Measurements from ENCODE around the gene THSD4. TPM values are rescaled to one million over a fixed set of nuclear protein-coding genes. Genes with fewer than 3 reads are reported as not detected.

THSD4 gene
- total and polyA plus RNA-seq, 2 of the 4 experiments (the other 2 are of a cell fraction): 25.5 to 31.1 TPM

- TF ChIP-seq, protein P1, sequence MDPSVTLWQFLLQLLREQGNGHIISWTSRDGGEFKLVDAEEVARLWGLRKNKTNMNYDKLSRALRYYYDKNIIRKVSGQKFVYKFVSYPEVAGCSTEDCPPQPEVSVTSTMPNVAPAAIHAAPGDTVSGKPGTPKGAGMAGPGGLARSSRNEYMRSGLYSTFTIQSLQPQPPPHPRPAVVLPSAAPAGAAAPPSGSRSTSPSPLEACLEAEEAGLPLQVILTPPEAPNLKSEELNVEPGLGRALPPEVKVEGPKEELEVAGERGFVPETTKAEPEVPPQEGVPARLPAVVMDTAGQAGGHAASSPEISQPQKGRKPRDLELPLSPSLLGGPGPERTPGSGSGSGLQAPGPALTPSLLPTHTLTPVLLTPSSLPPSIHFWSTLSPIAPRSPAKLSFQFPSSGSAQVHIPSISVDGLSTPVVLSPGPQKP (IDR thresholded peaks at IDR 0.05; ENCODE audit: borderline replicate concordance, low read depth, low read length): no peak
Measured at GRCh38 chr15:71237456-71238188, 122.4 kb downstream of the THSD4 start (continued).

DNA sequence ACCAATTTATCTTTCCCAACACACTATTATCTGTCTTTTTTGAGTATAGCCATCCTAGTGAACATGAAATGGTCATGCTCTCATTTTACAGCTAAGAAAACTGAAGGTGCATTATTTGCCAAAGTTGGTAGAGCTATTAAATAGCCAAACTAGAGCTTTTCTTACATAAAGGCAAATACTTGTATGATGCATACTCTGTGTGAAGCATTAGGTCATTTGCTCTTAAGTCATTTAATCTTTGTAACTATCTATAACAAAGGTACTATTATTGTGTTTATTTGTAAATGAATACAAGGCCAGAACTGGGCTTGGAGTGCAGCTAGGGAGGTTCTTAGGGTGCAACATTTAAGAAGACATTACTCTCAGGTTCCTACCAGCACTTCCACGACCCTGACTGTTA, 123.7 kb downstream of the THSD4 start:
- POLR2A ChIA-PET (ENCODE audit: unreplicated experiment): no interaction called here
- no CpG with 5 or more reads among the region's 1 CpG for WGBS, 2 experiments (ENCODE audit: extremely low coverage in 2 of 2, insufficient read length in 1 of 2)
- intact Hi-C loops (cut with micrococcal nuclease): no loop called here
- TF ChIP-seq CHD1 (IDR thresholded peaks at IDR 0.05; ENCODE audit: low read depth, low read length) (no peak), CTCF (conservative IDR thresholded peaks at IDR 0.05; ENCODE audit: low read depth, low read length) (no peak), USF2 (IDR thresholded peaks at IDR 0.05; ENCODE audit: low read depth, low read length) (no peak), SMC3 (IDR thresholded peaks at IDR 0.05; ENCODE audit: low read depth, low read length) (no peak), RFX5 (IDR thresholded peaks at IDR 0.05; ENCODE audit: low read depth, low read length) (no peak), MXI1 (IDR thresholded peaks at IDR 0.05; ENCODE audit: borderline replicate concordance, low read depth, low read length) (no peak), BHLHE40 (IDR thresholded peaks at IDR 0.05; ENCODE audit: low read depth, low read length) (no peak), POLR2A (IDR thresholded peaks at IDR 0.05; ENCODE audit: low read depth, low read length) (no peak), MAZ (IDR thresholded peaks at IDR 0.05; ENCODE audit: borderline replicate concordance, low read depth, low read length) (no peak)
- TF ChIP-seq, protein P1 (IDR thresholded peaks at IDR 0.05; ENCODE audit: borderline replicate concordance, low read depth, low read length): no peak

More for the DNA sequence above, 123.7 kb downstream of the THSD4 start:
- no peaks in the 10 kb centered on the region for H4K20me1 ChIP-seq (ENCODE audit: insufficient read depth, low read length)
- peaks cover 13% of the 10 kb centered on the region for H3K4me1 ChIP-seq (ENCODE audit: control insufficient read depth, insufficient read depth, low read length)
- in situ Hi-C loops (cut with MboI; ENCODE audit: low sequenced_read_pairs) (no loop called here), dilution Hi-C loops (cut with HindIII; ENCODE audit: low sequenced_read_pairs, unreplicated experiment) (no loop called here)
- no peak for ATAC-seq (ENCODE audit: low read depth)
- H3K36me3 ChIP-seq (ENCODE audit: control insufficient read depth, insufficient read depth, low read length): peaks cover 14% of the 10 kb centered on the region
- peak overlapping the region; percentile 3; the same call in 1 of the 2 replicates for H3K4ac ChIP-seq (ENCODE audit: low read depth, low read length)
- H3K23ac ChIP-seq (ENCODE audit: low read depth, low read length): no peak overlapping the region
- H3K9me1 ChIP-seq (ENCODE audit: insufficient read depth, low read length): no peaks in the 10 kb centered on the region
- no peak overlapping the region; a peak in 1 of 4 replicates for H4K8ac ChIP-seq (ENCODE audit: low read depth in 2 of 2, low read length in 2 of 2)
- CTCF ChIA-PET: no interaction called here
- no peak overlapping the region for H2BK120ac ChIP-seq (ENCODE audit: low read depth, low read length)
- H3K9me3 ChIP-seq (ENCODE audit: control insufficient read depth, insufficient read depth, low read length): no peaks in the 10 kb centered on the region
- H3K4me3 ChIP-seq (ENCODE audit: insufficient read depth, low read depth, low read length): no peak overlapping the region
- no peak overlapping the region for H2AK5ac ChIP-seq (ENCODE audit: low read depth, low read length)
- peak overlapping the region; percentile 18 for H3K18ac ChIP-seq (ENCODE audit: low read depth, low read length)
- peak overlapping the region; percentile 24; the same call in 1 of the 2 replicates for H3K14ac ChIP-seq (replicated peaks; ENCODE audit: low read depth, low read length)
- H3K27ac ChIP-seq (ENCODE audit: insufficient read depth, low read length): no peak overlapping the region
- H4K91ac ChIP-seq (ENCODE audit: insufficient read depth, low read depth, low read length): no peak overlapping the region
- H2AK9ac ChIP-seq (replicated peaks; ENCODE audit: low read depth, low read length, poor library complexity): no peak overlapping the region
- peaks cover 7 to 9% of the 10 kb centered on the region in 2 experiments; a peak in 3 of 4 replicates for H3K79me1 ChIP-seq (ENCODE audit: low read depth in 1 of 2, low read length in 2 of 2)
- no peak overlapping the region for H3K4me2 ChIP-seq (ENCODE audit: low read depth, low read length)
- no peak overlapping the region for H2BK5ac ChIP-seq (ENCODE audit: low read depth, low read length, poor library complexity, severe bottlenecking)
- H4K5ac ChIP-seq (ENCODE audit: low read depth, low read length): no peak overlapping the region; the same call in 1 of the 2 replicates
- no peaks in the 10 kb centered on the region for H3K27me3 ChIP-seq (ENCODE audit: control insufficient read depth, insufficient read depth, low read length)
- no peak overlapping the region for H3K56ac ChIP-seq (ENCODE audit: extremely low read depth, insufficient read depth, low read length)
- DNase-seq: peak; percentile 54
- no TSS peak for BruUV-seq (replicated peaks)
- no peak overlapping the region for H3K9ac ChIP-seq (ENCODE audit: low read depth, low read length)
- no peak overlapping the region for H2AFZ ChIP-seq (replicated peaks; ENCODE audit: low read length, poor library complexity)
- 0 out of 2 replicates have a peak overlapping the region, but pooled peaks have one; percentile 11 for H2BK20ac ChIP-seq (ENCODE audit: low read depth, low read length)
- H2BK15ac ChIP-seq (ENCODE audit: low read depth, low read length): no peak overlapping the region; the same call in 2 of the 3 replicates

All from IMR-90 (cell line).